ENCODE measurements around the gene LRRC28. TPM values are rescaled to one million over a fixed set of nuclear protein-coding genes. Genes with fewer than 3 reads are reported as not detected.

LRRC28 gene
- total RNA-seq, 1 experiment from 2014 or later = 30.5 TPM

GRCh38 chr15:99305761-99306505 is 54.7 kb downstream of the LRRC28 start:
- DNase-seq (ENCODE audit: low spot score) = peak; percentile 93

- peak; percentile 10 for DNase-seq (ENCODE audit: low spot score)
These were observed 55.5 kb downstream of the LRRC28 start for GRCh38 chr15:99306694-99307338.

- no peak for DNase-seq (ENCODE audit: low spot score)
These were observed 56.5 kb downstream of the LRRC28 start for GRCh38 chr15:99307735-99308134.

GRCh38 chr15:99310745-99311144 is 59.5 kb downstream of the LRRC28 start:
- DNase-seq (ENCODE audit: low spot score) = peak; percentile 27

GRCh38 chr15:99312228-99312627 is 60.9 kb downstream of the LRRC28 start:
- no peak for DNase-seq (ENCODE audit: low spot score)

GRCh38 chr15:99312794-99313193 is 61.5 kb downstream of the LRRC28 start:
- DNase-seq (ENCODE audit: low spot score) = no peak

- no peak for DNase-seq (ENCODE audit: low spot score)
These were observed 64.4 kb downstream of the LRRC28 start for GRCh38 chr15:99315636-99316035.

- DNase-seq (ENCODE audit: low spot score) = no peak
These were observed 69.3 kb downstream of the LRRC28 start for GRCh38 chr15:99320374-99321215.

- DNase-seq (ENCODE audit: low spot score) = no peak
These were observed 70.2 kb downstream of the LRRC28 start for GRCh38 chr15:99321468-99321867.

- no peak for DNase-seq (ENCODE audit: low spot score)
These were observed 71.5 kb downstream of the LRRC28 start for GRCh38 chr15:99322643-99323405.

GRCh38 chr15:99324082-99324620 is 72.9 kb downstream of the LRRC28 start:
- peak; percentile 73 for DNase-seq (ENCODE audit: low spot score)

- no peak for DNase-seq (ENCODE audit: low spot score)
These were observed 73.4 kb downstream of the LRRC28 start for GRCh38 chr15:99324700-99325099.

GRCh38 chr15:99326235-99326634 is 75.0 kb downstream of the LRRC28 start:
- no peak for DNase-seq (ENCODE audit: low spot score)

GRCh38 chr15:99328106-99329072 is 77.1 kb downstream of the LRRC28 start:
- DNase-seq (ENCODE audit: low spot score) = no peak

- DNase-seq (ENCODE audit: low spot score) = no peak
These were observed 80.1 kb downstream of the LRRC28 start for GRCh38 chr15:99331381-99331780.

GRCh38 chr15:99333413-99333812 is 82.1 kb downstream of the LRRC28 start:
- DNase-seq (ENCODE audit: low spot score) = no peak

- no peak for DNase-seq (ENCODE audit: low spot score)
These were observed 82.7 kb downstream of the LRRC28 start for GRCh38 chr15:99333981-99334380.

GRCh38 chr15:99335508-99335907 is 84.2 kb downstream of the LRRC28 start:
- DNase-seq (ENCODE audit: low spot score) = no peak

- no peak for DNase-seq (ENCODE audit: low spot score)
These were observed 85.5 kb downstream of the LRRC28 start for GRCh38 chr15:99336794-99337193.

- DNase-seq (ENCODE audit: low spot score) = no peak
These were observed 89.1 kb downstream of the LRRC28 start for GRCh38 chr15:99340347-99340746.

All from H4 (cell line).